Measurements from ENCODE around the gene DDB1.

DNA sequence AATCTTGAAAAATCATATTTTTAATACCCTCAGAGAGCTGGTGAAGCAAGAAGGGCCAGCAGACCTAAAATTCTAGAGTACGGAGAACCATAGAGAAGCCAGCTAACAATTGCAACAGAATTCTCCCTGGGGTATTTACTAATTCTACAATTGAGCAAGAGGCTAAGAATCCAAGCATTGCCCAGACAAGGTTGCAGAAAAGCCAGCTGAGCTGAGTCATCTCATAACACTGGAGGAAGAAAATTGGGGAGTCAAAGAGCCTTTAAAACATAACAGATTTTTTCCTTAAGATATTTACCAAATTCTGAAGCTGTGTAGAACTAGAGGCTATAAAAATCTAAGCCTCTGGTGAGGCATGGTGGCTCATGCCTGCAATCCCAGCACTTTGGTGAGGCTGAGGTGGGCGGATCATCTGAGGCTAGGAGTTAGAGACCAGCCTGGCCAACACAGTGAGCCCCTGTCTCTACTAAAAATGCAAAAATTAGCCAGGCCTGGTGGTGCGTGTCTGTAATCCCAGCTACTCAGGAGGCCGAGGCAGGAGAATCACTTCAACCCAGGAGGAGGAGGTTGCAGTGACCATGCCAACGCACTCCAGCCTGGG, 45.9 kb upstream of the DDB1 start:
- TF ChIP-seq, protein P1, sequence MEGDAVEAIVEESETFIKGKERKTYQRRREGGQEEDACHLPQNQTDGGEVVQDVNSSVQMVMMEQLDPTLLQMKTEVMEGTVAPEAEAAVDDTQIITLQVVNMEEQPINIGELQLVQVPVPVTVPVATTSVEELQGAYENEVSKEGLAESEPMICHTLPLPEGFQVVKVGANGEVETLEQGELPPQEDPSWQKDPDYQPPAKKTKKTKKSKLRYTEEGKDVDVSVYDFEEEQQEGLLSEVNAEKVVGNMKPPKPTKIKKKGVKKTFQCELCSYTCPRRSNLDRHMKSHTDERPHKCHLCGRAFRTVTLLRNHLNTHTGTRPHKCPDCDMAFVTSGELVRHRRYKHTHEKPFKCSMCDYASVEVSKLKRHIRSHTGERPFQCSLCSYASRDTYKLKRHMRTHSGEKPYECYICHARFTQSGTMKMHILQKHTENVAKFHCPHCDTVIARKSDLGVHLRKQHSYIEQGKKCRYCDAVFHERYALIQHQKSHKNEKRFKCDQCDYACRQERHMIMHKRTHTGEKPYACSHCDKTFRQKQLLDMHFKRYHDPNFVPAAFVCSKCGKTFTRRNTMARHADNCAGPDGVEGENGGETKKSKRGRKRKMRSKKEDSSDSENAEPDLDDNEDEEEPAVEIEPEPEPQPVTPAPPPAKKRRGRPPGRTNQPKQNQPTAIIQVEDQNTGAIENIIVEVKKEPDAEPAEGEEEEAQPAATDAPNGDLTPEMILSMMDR (IDR thresholded peaks at IDR 0.05; ENCODE audit: low read depth, low read length, poor library complexity, severe bottlenecking) = no peak
- TF ChIP-seq EZH2phosphoT487 (IDR thresholded peaks at IDR 0.05; ENCODE audit: borderline replicate concordance, low read length) = no peak
